HG03159 (cell line): ENCODE data around the gene SAA1.
A peak's percentile ranks its signal among the peaks of the same experiment; 100 is the strongest.
"Not testable (repeated sequence)": the region's sequence is repeated elsewhere in the genome, so short reads cannot be mapped to it uniquely, and the experiment has no call there.

Experiments used
- ATAC-seq: cut with Tn5 transposase; IDR thresholded peaks from one replicate; pipeline ENCODE4 v1.9.1; 2021; ENCODE audit warnings: mild to moderate bottlenecking, moderate library complexity; ENCODE audit not compliant: unreplicated experiment

The SAA1 gene

DNA sequence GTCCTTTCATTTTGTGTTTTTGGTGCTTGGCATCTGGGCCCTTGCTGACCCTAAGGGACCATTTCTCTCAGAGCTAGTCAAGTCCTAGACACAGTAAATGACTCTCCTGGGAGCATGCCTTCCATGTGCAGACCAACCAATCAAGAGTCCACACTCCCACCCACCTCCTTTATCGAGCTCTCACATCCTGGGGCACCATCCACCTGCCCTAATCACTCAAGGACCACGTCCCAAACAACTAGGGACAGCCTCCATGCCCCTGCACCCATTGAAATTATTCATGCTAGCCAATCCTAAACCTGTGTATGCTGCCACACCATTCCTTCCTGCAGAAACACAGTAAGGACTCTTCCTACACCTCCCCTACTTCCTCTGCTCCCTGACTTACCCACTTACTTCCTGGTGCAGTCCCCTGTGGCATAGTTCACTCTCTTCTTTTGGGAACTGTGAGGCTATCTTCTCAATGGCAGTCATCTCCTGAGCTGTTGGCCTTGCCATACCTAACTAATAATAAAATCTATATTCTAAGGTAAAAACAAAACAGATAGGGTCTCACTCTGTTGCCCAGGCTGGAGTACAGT, 11.2 kb upstream of the SAA1 start:
- ATAC-seq: no peak

DNA sequence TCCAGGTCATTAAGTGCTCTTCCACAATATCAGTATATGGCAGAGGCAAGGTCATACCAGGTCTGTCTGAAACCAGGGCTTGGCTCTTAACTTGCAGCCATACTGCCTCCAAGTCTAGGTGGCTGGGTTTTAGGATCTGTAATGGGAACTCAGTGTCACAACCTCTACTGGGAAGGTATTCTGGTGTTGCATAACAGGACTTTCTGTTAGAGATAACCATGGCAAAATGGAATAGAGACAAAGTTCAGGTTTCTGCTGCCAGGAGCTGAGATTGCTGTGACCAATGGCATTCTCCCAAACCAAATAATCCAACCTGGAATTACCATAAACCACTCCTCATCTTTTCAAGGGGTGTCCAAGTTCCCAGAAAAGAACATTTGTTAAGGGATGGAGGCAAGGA, 6.8 kb upstream of the SAA1 start:
- ATAC-seq: no peak

GRCh38 chr11:18261721-18262120, 4.3 kb upstream of the SAA1 start:
- no peak for ATAC-seq

- not testable (repeated sequence) for ATAC-seq
Measured at GRCh38 chr11:18262681-18263350, 3.2 kb upstream of the SAA1 start.

GRCh38 chr11:18264035-18264434, 2.0 kb upstream of the SAA1 start:
- no peak for ATAC-seq

DNA sequence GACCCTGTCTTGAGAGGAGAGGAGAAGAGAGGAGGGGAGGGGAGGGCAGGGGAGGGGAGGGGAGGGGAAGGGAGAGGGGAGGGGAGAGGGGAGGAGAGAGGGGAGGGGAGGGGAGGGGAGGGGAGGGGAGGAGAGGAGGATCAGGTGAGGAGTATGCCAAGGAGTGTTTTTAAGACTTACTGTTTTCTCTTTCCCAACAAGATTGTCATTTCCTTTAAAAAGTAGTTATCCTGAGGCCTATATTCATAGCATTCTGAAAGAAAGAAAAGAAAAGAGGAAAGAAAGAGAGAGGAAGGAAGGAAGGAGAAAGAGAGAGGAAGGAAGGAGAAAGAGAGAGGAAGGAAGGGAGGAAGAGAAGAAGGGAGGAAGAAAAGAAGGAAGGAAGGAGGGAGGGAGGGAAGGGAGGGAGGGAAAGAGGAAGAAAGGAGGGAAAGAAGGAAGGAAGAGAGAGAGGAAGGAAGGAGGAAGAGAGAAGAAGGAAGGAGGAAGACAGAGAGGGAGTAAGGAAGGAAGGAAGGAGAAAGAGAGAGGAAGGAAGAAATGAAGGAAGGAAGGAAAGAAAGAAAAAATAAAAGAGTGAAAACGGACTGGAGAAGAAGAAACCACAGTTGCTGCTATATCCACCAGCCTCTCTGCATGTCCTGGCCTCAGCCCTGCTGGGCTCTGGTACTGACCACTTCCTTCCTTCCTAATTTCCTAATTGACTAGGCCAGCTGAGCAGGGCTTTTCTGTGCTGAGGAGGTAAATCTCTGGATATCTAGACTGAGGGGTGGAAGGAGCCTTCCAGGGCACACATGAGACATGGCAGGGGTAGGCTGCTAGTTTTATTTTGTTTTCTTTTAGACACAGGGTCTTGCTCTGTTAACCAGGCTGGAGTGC, 1.1 kb upstream of the SAA1 start:
- no peak for ATAC-seq

- peak; percentile 62 for ATAC-seq
Measured at GRCh38 chr11:18267335-18268133, 1.5 kb downstream of the SAA1 start.

- ATAC-seq: not testable (repeated sequence)
Measured at GRCh38 chr11:18269252-18269651, 3.2 kb downstream of the SAA1 start.

DNA sequence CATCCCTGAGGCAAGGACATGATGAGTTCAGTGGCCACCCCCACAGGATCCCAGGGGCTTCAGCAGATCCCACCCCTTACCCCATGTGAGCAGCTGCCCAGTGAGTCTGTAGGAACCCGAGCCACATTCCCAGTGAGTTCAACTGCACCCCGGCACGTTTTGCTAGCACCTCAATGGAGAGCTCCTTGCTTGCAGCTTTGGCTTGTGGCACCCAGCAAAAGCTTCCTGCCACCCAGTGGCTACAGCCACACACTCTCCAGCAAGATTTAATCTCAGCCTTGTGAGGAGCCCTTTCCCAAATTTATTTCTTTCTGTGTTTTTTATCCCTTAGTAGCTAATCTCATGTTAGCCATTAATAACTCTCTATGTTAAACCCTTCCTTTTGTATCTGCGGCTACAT, 4.0 kb downstream of the SAA1 start:
- ATAC-seq: no peak

DNA sequence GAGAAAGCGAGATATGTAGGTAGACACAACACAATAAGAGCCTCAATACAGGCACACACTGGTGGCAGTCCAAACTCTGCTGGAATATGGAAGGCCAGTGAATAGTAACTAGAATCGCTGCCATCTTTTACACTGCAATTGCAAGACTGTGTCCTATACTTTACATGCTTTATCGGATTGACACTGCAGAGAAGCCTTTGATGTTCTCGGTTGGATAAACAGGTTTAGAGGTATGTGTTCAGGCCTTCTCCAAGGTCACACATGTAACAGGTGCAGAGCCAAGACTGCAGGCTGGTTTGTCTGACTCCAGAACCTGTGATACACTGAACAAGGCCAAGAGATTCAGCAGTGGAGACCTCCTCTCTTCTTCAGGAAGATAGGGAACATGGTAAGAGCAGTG, 5.1 kb downstream of the SAA1 start:
- ATAC-seq: no peak

DNA sequence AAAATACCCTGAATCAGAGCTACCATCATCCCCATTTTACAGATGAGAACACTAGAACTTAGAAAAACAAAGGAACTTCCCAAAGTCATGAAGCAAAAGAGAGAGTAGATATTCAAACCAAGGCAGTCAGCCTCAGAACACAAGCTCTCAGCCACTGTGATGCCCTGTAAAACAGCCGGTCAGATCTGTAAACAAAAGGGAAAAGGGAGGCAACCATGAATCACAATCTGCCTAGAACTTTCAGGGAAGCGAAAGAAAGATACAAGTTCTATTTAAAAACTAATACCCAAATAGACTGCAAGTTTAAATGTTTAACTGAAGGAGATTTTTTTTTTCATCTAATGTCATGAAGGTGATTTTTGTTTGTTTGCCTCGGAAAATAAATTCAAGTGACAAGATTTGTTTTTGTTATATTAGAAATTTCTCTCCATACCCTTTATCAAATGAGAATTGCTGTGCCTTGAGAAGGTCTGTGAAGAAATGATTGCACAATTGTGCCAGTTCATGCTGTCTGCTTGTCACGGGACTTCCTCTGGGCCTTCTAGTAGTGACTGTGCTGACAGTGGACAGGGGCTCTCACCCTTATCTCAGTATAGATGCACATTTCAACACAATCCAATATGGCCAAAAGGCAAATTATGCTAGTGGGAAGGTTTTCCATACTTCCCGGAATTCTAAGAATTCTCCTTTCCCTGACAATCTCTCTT, 11.7 kb downstream of the SAA1 start:
- no peak for ATAC-seq

DNA sequence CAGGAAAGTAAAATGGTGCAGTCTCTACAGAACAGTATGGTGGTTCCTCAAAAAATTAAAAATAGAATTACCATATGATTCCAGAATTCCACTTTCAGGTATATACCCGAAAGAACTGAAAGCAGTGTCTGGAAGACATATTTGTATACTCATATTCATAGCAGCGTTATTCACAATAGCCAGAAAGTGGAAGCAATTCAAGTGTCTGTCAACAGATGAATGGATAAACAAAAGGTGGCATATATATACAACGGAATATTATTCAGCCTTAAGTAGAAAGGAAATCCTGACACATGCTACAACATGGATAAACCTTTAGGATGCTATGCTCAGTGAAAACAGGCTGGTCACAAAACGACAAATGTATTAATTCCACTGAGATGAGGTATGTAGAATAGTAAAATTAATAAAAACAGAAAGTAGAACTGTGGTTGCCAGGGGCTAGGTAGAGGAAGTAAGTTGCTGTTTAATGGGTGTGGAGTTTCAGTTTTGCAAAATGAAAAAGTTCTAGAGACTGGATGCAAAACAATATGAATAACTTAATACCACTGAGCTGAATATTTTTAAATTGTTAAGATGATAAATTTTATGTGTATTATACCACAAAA, 14.5 kb downstream of the SAA1 start:
- peak; percentile 86 for ATAC-seq

DNA sequence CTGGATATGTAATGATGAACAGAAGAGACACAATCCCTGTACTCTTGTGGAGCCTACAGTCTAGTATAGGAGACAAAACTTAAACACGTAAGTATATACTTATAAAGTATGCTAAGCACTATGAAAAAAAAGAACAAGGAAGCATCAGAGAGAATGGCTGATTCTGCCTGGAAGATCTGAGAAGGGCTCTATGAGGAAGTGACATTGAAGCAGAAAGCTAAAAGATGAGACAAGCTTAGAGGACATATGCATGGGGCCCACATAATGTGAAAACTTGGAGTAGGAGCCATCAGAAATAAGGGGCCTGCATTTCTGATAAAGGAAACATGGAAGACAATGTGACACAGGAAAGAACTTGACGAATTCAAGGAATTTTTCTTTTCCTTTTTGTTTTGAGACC, 16.6 kb downstream of the SAA1 start:
- no peak for ATAC-seq

DNA sequence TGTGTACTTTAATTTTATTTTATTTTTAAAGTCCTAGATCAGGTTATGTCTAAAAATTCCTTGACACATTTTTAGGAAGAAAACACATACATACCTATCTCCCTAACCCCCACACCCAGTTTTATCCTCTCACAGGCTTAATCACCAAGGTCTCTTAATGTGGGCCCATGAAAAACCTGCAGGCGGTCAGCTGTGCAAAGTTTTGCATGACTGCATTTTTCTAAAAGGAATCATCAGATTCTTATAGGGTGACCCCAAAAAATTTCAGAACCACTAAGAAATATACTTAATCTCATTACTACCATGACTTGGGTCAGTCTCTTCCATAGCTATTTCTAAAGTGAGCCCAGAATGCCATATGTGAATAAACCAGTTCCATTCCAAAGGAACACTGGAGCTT, 19.8 kb downstream of the SAA1 start:
- no peak for ATAC-seq

GRCh38 chr11:18288911-18289310, 22.8 kb downstream of the SAA1 start:
- ATAC-seq: no peak

GRCh38 chr11:18294862-18295261, 28.8 kb downstream of the SAA1 start:
- ATAC-seq: peak; percentile 85

DNA sequence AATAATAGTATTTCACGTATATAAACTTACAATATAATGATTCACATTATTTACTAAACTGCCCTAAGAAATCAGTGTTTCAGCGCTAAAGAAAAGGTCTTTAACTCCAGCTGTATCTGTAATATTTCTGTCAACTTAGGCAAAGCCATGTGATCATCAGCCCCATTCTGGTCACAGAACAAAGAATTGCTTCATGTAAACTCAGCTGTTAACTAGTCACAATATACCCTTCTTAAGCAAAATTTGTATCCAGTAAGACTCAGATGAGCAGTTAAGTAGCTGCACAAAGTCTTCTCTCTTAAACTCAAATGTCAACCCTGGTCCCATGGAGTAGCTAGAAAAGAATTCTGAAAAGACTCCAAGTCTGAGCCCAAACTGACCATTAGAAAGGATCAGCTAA, 29.3 kb downstream of the SAA1 start:
- ATAC-seq: no peak

DNA sequence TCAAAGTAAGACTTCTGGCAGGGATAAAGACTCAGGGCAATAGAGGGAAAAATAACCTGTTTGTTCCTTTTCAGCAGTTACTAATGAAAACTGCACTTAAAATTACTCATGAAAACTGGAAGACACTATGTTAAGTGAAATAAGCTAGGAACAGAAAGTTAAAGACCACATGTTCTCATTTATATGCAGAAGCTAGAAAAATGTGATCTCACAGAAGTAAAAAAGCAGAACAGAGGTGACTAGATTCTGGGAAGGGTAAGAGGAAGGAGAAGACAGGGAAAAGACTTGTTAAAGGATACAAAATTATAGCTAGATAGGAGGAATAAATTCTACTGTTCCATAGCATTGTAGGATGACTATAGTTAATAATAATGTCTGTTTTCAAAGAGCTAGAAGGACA, 33.7 kb downstream of the SAA1 start:
- ATAC-seq: no peak

DNA sequence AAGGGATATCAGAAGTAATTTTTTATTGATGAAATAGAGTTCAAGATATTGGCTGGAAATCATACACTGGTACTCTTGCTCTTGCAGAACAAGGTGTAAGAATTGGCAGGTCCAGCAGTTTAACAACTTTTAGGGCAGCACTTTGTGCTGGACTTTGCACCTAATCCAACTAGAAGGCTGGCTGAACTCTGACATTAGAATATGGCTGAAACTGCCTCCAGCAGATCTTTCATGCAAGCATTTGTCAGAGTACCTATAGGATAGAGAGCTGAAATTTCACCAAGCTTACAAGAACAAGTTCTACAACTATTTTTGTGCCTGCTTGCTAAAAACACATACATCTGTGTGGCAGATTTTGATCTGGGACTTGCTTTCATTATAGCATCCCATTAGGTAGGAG, 38.7 kb downstream of the SAA1 start:
- ATAC-seq: no peak

- no peak for ATAC-seq
Measured at GRCh38 chr11:18307461-18308139, 41.5 kb downstream of the SAA1 start.
